GM10248 (cell line): ENCODE measurements around the gene HOXA1.

Experiments used
- CTCF ChIA-PET: fragments of 300-600 bp; sonication (Branson Sonifier 250); formaldehyde crosslinking; extraction: SDS; loops from one replicate; lab custom pipeline; 2021; ENCODE audit warnings: antibody characterized with exemption; lab: Yijun Ruan, JAX
- POLR2A ChIA-PET: fragments of 350-650 bp; sonication (Branson Sonifier 250); formaldehyde crosslinking; extraction: SDS; loops from one replicate; lab custom pipeline; 2020; ENCODE audit warnings: antibody characterized with exemption; lab: Yijun Ruan, JAX
- DNase-seq: peaks from one replicate; pipeline ENCODE4 v3.0.0; 2012; ENCODE audit errors: extremely low spot score
- CTCF ChIP-seq: IDR thresholded peaks from 2 replicates; pipeline ENCODE4 v1.5.1; 2012; ENCODE audit warnings: mild to moderate bottlenecking, low read depth; ENCODE audit errors: extremely low read depth, missing control alignments, control extremely low read depth

Gene HOXA1

GRCh38 chr7:27107391-27108381 is 11.9 kb upstream of the HOXA1 start:
- TF ChIP-seq CTCF: no peak
- ChIA-PET POLR2A (no interaction called here), CTCF (interaction anchor here (0.7 kb wide), 1 partner anchor 9 kb away, joined by 3 read pairs; no protein-coding TSS in a partner anchor)
- no peak for DNase-seq

GRCh38 chr7:27106901-27107240 is 11.1 kb upstream of the HOXA1 start:
- CTCF ChIA-PET: interaction anchor here (1.7 kb wide), 1 partner anchor 10 kb away, joined by 8 read pairs; the partner anchor contains the start of gene HOXA1
- no peak for DNase-seq
- POLR2A ChIA-PET: no interaction called here
- TF ChIP-seq CTCF: no peak

- DNase-seq: no peak
- CTCF ChIA-PET: interaction anchor here (0.9 to 1.7 kb wide), 3 partner anchors 9 to 23 kb away, joined by 3 to 8 read pairs (median 3); partner anchors contain the start of gene HOXA1
- POLR2A ChIA-PET: no interaction called here
- TF ChIP-seq CTCF: no peak
Observed at GRCh38 chr7:27106181-27106900, 10.5 kb upstream of the HOXA1 start.

GRCh38 chr7:27105301-27106031 is 9.7 kb upstream of the HOXA1 start:
- ChIA-PET CTCF (interaction anchor here (0.9 to 1.7 kb wide), 3 partner anchors 8 to 22 kb away, joined by 3 to 8 read pairs (median 3); partner anchors contain the start of gene HOXA1), POLR2A (no interaction called here)
- TF ChIP-seq CTCF: no peak
- DNase-seq: no peak

- TF ChIP-seq CTCF: no peak
- no peak for DNase-seq
- CTCF ChIA-PET: no interaction called here
- POLR2A ChIA-PET: no interaction called here
Observed at GRCh38 chr7:27104341-27105058, 8.7 kb upstream of the HOXA1 start.
